HepG2 (cell line): ENCODE measurements around the gene RILPL1. TPM values are rescaled to one million over a fixed set of nuclear protein-coding genes. Genes with fewer than 3 reads are reported as not detected.

Source experiments
- ATAC-seq: fragments of 200-7000 bp; cut with Tn5 transposase; 3 replicates; pipeline ENCODE4 v1.9.1; 2020; ENCODE audit warnings: mild to moderate bottlenecking, moderate library complexity
- BruUV-seq: library from RNA; stranded (reverse); fragments of 400-500 nt; replicated peaks from 2 replicates; lab custom pipeline; 2021; lab: Mats Ljungman, UMichigan
- CTCF ChIA-PET: fragments of 300-600 bp; formaldehyde crosslinking; extraction: SDS; loops from one replicate; lab custom pipeline; 2021; ENCODE audit warnings: low total read pairs, inconsistent platforms, low intra/inter-chr PET ratio; lab: Yijun Ruan, JAX
- POLR2A ChIA-PET: fragments of 350-600 bp; sonication (Branson Sonifier 250); formaldehyde crosslinking; loops from one replicate; lab custom pipeline; 2020; ENCODE audit warnings: antibody characterized with exemption, inconsistent platforms; lab: Yijun Ruan, JAX
- DNase-seq: peaks from one replicate; pipeline ENCODE4 v3.0.0-alpha.2; 2015; ENCODE audit warnings: low spot score
- FAIRE-seq: peaks from 3 replicates; lab custom pipeline; 2011; peaks lifted over from hg19 to GRCh38; lab: Jason Lieb, UNC
- H2AFZ ChIP-seq: one replicate; pipeline ENCODE4 v1.6.1; 2011; ENCODE audit warnings: low read length, inconsistent platforms
- H3K27ac ChIP-seq: fragments of 300-600 bp; 3 replicates; pipeline ENCODE4 v1.8.0; 2011; ENCODE audit warnings: mixed run types, mild to moderate bottlenecking, mixed read lengths, low read length, inconsistent platforms; ENCODE audit not compliant: insufficient read depth; ENCODE audit errors: extremely low read length
- H3K27me3 ChIP-seq, 2 experiments: fragments of 200-600 bp in 1 of 2; 2 replicates in 1 of 2; 3 replicates in 1 of 2; pipeline versions ENCODE4 v1.6.0 to v1.8.0; 2011; ENCODE audit warnings: low read length in 2 of 2, mild to moderate bottlenecking in 2 of 2, moderate library complexity in 2 of 2, inconsistent platforms in 1 of 2; ENCODE audit not compliant: insufficient read depth in 2 of 2, control insufficient read depth in 1 of 2
- H3K36me3 ChIP-seq, 2 experiments: fragments of 200-600 bp in 1 of 2; replicated peaks in 1 of 2; 2 replicates in 1 of 2; 3 replicates in 1 of 2; pipeline versions ENCODE4 v1.5.1 to v1.8.0; 2011; ENCODE audit warnings: low read length in 2 of 2, inconsistent platforms in 1 of 2; ENCODE audit not compliant: insufficient read depth in 2 of 2, control insufficient read depth in 1 of 2
- H3K4me1 ChIP-seq: 2 replicates; pipeline ENCODE4 v1.5.1; 2012; ENCODE audit warnings: low read length, inconsistent platforms; ENCODE audit not compliant: insufficient read depth
- H3K4me2 ChIP-seq: 2 replicates; pipeline ENCODE4 v1.6.0; 2011; ENCODE audit warnings: low read depth, low read length, inconsistent platforms
- H3K4me3 ChIP-seq, 3 experiments: fragments of 200-600 bp in 1 of 3; sonication (generic), shearing (Covaris generic) in 1 of 3; replicated peaks in 1 of 3; 2 replicates each; pipeline ENCODE4 v1.5.1; 2011 to 2016; ENCODE audit warnings: low read length in 3 of 3, inconsistent platforms in 2 of 3, low read depth in 2 of 3, mild to moderate bottlenecking in 2 of 3, control low read depth in 1 of 3, mixed read lengths in 1 of 3; ENCODE audit not compliant: insufficient read depth in 1 of 3
- H3K79me2 ChIP-seq: one replicate; pipeline ENCODE4 v1.6.1; 2011; ENCODE audit warnings: low read length, inconsistent platforms; ENCODE audit not compliant: insufficient read depth
- H3K9ac ChIP-seq: 2 replicates; pipeline ENCODE4 v1.6.0; 2011; ENCODE audit warnings: mild to moderate bottlenecking, low read depth, low read length, inconsistent platforms; ENCODE audit not compliant: insufficient read depth
- H3K9me3 ChIP-seq: 2 replicates; pipeline ENCODE4 v1.5.1; 2012; ENCODE audit warnings: mild to moderate bottlenecking, low read length
- H4K20me1 ChIP-seq: 2 replicates; pipeline ENCODE4 v1.6.0; 2011; ENCODE audit warnings: inconsistent platforms, mild to moderate bottlenecking, low read length, moderate library complexity; ENCODE audit not compliant: insufficient read depth
- ARID2 ChIP-seq: sonication (generic); formaldehyde crosslinking; IDR thresholded peaks from 2 replicates; pipeline ENCODE4 v1.8.1; 2022; ENCODE audit warnings: mild to moderate bottlenecking, missing genetic modification reagents, borderline replicate concordance
- ATF3 ChIP-seq: sonication (generic); formaldehyde crosslinking; IDR thresholded peaks from 2 replicates; pipeline ENCODE4 v1.4.0; 2020; ENCODE audit warnings: missing genetic modification reagents
- GPN1 ChIP-seq: sonication (generic); formaldehyde crosslinking; IDR thresholded peaks from 2 replicates; pipeline ENCODE4 v1.5.1; 2020; ENCODE audit warnings: missing genetic modification reagents, borderline replicate concordance
- IKZF1 ChIP-seq: fragments of 450-650 bp; IDR thresholded peaks from 2 replicates; pipeline ENCODE4 v1.7.1; 2016
- NFIC ChIP-seq: IDR thresholded peaks from 2 replicates; pipeline ENCODE4 v1.6.1; 2012; ENCODE audit warnings: mild to moderate bottlenecking, low read length, inconsistent platforms
- NPAS2 ChIP-seq: sonication (generic); formaldehyde crosslinking; IDR thresholded peaks from 2 replicates; pipeline ENCODE4 v1.8.0; 2022; ENCODE audit warnings: mild to moderate bottlenecking, missing genetic modification reagents, borderline replicate concordance
- PPARG ChIP-seq: conservative IDR thresholded peaks from 2 replicates; pipeline ENCODE4 v1.6.1; 2016; ENCODE audit warnings: missing biosample characterization, missing genetic modification reagents
- SNAI1 ChIP-seq: sonication (generic); formaldehyde crosslinking; IDR thresholded peaks from 2 replicates; pipeline ENCODE4 v1.5.0; 2020; ENCODE audit warnings: mild to moderate bottlenecking, missing genetic modification reagents, borderline replicate concordance
- ZFP41 ChIP-seq: sonication (generic); formaldehyde crosslinking; IDR thresholded peaks from 2 replicates; pipeline ENCODE4 v1.4.0; 2020; ENCODE audit warnings: mild to moderate bottlenecking, missing genetic modification reagents, borderline replicate concordance
- ZNF337 ChIP-seq: sonication (generic); formaldehyde crosslinking; IDR thresholded peaks from 2 replicates; pipeline ENCODE4 v1.5.1; 2020; ENCODE audit warnings: missing genetic modification reagents, low read depth, mild to moderate bottlenecking, borderline replicate concordance
- ZNF343 ChIP-seq: sonication (generic); formaldehyde crosslinking; IDR thresholded peaks from 2 replicates; pipeline ENCODE4 v1.4.0; 2020; ENCODE audit warnings: mild to moderate bottlenecking, missing genetic modification reagents
- ZNF556 ChIP-seq: sonication (generic); formaldehyde crosslinking; IDR thresholded peaks from 2 replicates; pipeline ENCODE4 v1.4.0; 2020; ENCODE audit warnings: mild to moderate bottlenecking, missing genetic modification reagents, borderline replicate concordance
- ZNF570 ChIP-seq: sonication (generic); formaldehyde crosslinking; IDR thresholded peaks from 2 replicates; pipeline ENCODE4 v1.4.0; 2020; ENCODE audit warnings: mild to moderate bottlenecking, missing genetic modification reagents, borderline replicate concordance
- ZNF766 ChIP-seq: sonication (generic); formaldehyde crosslinking; IDR thresholded peaks from 2 replicates; pipeline ENCODE4 v1.5.0; 2020; ENCODE audit warnings: missing genetic modification reagents, borderline replicate concordance
- WGBS: methylation state at CpG from one replicate; pipeline ENCODE4 v1.1.6; 2017; ENCODE audit warnings: low lambda C conversion rate; 5-methylcytosine and 5-hydroxymethylcytosine counted together
- in situ Hi-C: cut with HindIII; loops from 2 replicates; pipeline ENCODE4 v1.10.0; 2017; ENCODE audit warnings: low pct_unique_long_range_greater_than_20kb; ENCODE audit not compliant: extremely low pct_ligation_motif_present
- intact Hi-C: fragments of 100-400 bp; cut with micrococcal nuclease; formaldehyde crosslinking; loops from one replicate; pipeline ENCODE4 v1.10.0; 2022; ENCODE audit not compliant: unreplicated experiment
- polyA plus RNA-seq, 8 experiments: library from polyadenylated mRNA; depleted of rRNA in 3 of 8; stranded (reverse) in 7 of 8; unstranded in 1 of 8; fragments of >200 nt; fragmentation: Illumina TruSeq in 4 of 8; extraction: Trizol in 4 of 8; gene quantifications; 2 replicates each; pipeline versions ENCODE4 v1.2.1 to v1.2.3, GENCODE V29; 2011 to 2016; ENCODE audit warnings: low read depth in 4 of 8, missing spikeins in 1 of 8, mixed read lengths in 1 of 8; ENCODE audit not compliant: insufficient read depth in 1 of 8
- total RNA-seq, 5 experiments: library from RNA; depleted of rRNA; stranded (reverse); fragments of >200 nt; fragmentation: Illumina TruSeq; extraction: Trizol; gene quantifications; 2 replicates each; pipeline ENCODE4 v1.2.3, GENCODE V29; 2016; ENCODE audit warnings: low read depth in 1 of 5

The RILPL1 gene
- total and polyA plus RNA-seq, 2 of the 13 experiments (the other 11 are each of a cell fraction or from before 2014, with no cell fraction given) = 5.8 to 28.4 TPM

DNA sequence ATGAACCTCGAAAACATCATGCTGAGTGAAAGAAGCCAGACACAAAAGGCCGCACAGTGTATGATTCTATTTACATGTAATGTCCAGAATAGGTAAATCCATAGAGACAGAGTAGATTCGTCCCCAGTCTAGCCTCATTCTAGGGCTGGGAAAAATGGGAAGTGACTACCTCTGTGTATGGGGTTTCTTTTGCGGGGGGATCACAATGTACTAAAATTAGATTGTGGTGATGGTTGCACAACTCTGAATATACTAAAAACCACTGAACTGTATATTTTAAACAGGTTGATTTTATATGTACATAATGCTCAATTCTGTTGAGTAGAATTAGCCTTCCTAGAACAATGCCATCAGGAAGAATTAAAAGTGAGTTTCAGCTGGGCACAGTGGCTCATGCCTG, 90.7 kb downstream of the RILPL1 start:
- H3K79me2 ChIP-seq = no peaks in the 10 kb centered on the region
- no peaks in the 10 kb centered on the region for H4K20me1 ChIP-seq
- in situ Hi-C loops = no loop called here
- intact Hi-C loops = no loop called here
- BruUV-seq = no TSS peak
- no peak for FAIRE-seq
- no peaks in the 10 kb centered on the region for H3K9me3 ChIP-seq
- ChIA-PET POLR2A (no interaction called here), CTCF (no interaction called here)
- H3K4me1 ChIP-seq = peaks cover 37% of the 10 kb centered on the region
- WGBS = 56% methylated on average over 4 of the region's 4 CpGs
- H3K4me2 ChIP-seq = no peak overlapping the region
- no peak overlapping the region for H3K27ac ChIP-seq
- no peak for TF ChIP-seq GPN1 (CRISPR knock-in tag)
- TF ChIP-seq ZNF343 = no peak
- TF ChIP-seq ZNF570 (CRISPR knock-in tag) = no peak
- TF ChIP-seq SNAI1 = no peak
- no peak for TF ChIP-seq ZNF337 (CRISPR knock-in tag)
- no peak for TF ChIP-seq NPAS2 (CRISPR knock-in tag)
- no peak for TF ChIP-seq NFIC
- no peak for TF ChIP-seq ZNF766 (CRISPR knock-in tag)
- no peak for TF ChIP-seq ZNF556
- no peak for TF ChIP-seq PPARG (CRISPR knock-in tag)
- no peak for TF ChIP-seq ATF3 (CRISPR knock-in tag)
- no peak for TF ChIP-seq IKZF1
- TF ChIP-seq ARID2 (CRISPR knock-in tag) = no peak
- no peak for TF ChIP-seq ZFP41
- no peak overlapping the region for H3K9ac ChIP-seq
- ATAC-seq = no peak
- no peak for DNase-seq
- no peaks in the 10 kb centered on the region for H3K27me3 ChIP-seq
- no peak overlapping the region for H3K4me3 ChIP-seq
- no peaks in the 10 kb centered on the region for H3K36me3 ChIP-seq
- H2AFZ ChIP-seq = no peak overlapping the region
